Measurements from ENCODE around the gene TWIST2.

- TF ChIP-seq POLR2A (IDR thresholded peaks at IDR 0.05; ENCODE audit: low read depth, low read length) (no peak), TAF1 (IDR thresholded peaks at IDR 0.05; ENCODE audit: borderline replicate concordance, low read depth, low read length) (no peak)
Measured at GRCh38 chr2:238904177-238904576, 56.3 kb downstream of the TWIST2 start.

All from GM12892 (cell line).